Breast epithelium (tissue), 4 donors: ENCODE results near the gene RNLS. TPM values are rescaled to one million over a fixed set of nuclear protein-coding genes. Genes with fewer than 3 reads are reported as not detected.

ENCODE experiments used
- DNase-seq, 2 donors: peaks; one replicate each; pipeline ENCODE4 v3.0.0-alpha.2; 2019; ENCODE audit warnings: low spot score in 2 of 2
- H3K27ac ChIP-seq, 2 donors: fragments of 200-600 bp; sonication (generic) in 1 of 2; one replicate each; pipeline ENCODE4 v1.5.1; 2016 to 2019; ENCODE audit warnings: mild to moderate bottlenecking in 1 of 2
- H3K27me3 ChIP-seq, 2 donors: fragments of 200-600 bp; sonication (generic) in 1 of 2; one replicate each; pipeline versions ENCODE4 v1.5.1 to v1.6.0; 2017 to 2019; ENCODE audit warnings: control low read depth in 1 of 2, mild to moderate bottlenecking in 1 of 2
- H3K36me3 ChIP-seq: fragments of 200-600 bp; one replicate; pipeline ENCODE4 v1.5.1; 2019
- H3K4me1 ChIP-seq, 2 donors: fragments of 200-600 bp; sonication (generic); one replicate each; pipeline ENCODE4 v1.5.1; 2016 to 2019; ENCODE audit warnings: control low read depth in 1 of 2
- H3K4me3 ChIP-seq, 3 donors: fragments of 200-600 bp; sonication (generic); 1 replicate in 2 of 3; 2 replicates in 1 of 3; pipeline ENCODE4 v1.5.1; 2016 to 2019; ENCODE audit warnings: mild to moderate bottlenecking in 3 of 3, moderate library complexity in 2 of 3
- H3K9me3 ChIP-seq, 2 donors: fragments of 200-600 bp; sonication (generic) in 1 of 2; one replicate each; pipeline ENCODE4 v1.5.1; 2016 to 2019; ENCODE audit warnings: control low read depth in 1 of 2
- POLR2A ChIP-seq: fragments of 450-650 bp; IDR thresholded peaks from one replicate; pipeline ENCODE4 v1.6.1; 2016; ENCODE audit warnings: antibody characterized with exemption, mild to moderate bottlenecking, moderate library complexity
- POLR2AphosphoS5 ChIP-seq, 3 donors: sonication (generic); formaldehyde crosslinking; IDR thresholded peaks; one replicate each; pipeline ENCODE4 v1.6.1; 2017; ENCODE audit warnings: antibody characterized with exemption in 3 of 3
- intact Hi-C: fragments of 100-400 bp; cut with DNase I; formaldehyde crosslinking; loops from one replicate; pipeline ENCODE4 v1.15.1; 2023; ENCODE audit warnings: low total_unique reads
- total RNA-seq, 3 donors: library from RNA; depleted of rRNA; stranded (reverse); fragments of >200 nt; gene quantifications; one replicate each; pipeline ENCODE4 v1.1.0, GENCODE V29; 2016
- TF ChIP-seq, protein P1 (sequence below), 3 donors: fragments of 450-650 bp; IDR thresholded peaks; one replicate each; pipeline ENCODE4 v1.5.1; 2016 to 2017; ENCODE audit warnings: antibody characterized with exemption in 3 of 3, mild to moderate bottlenecking in 3 of 3, moderate library complexity in 3 of 3

The RNLS gene
- total RNA-seq, 3 donors from 2014 or later: 27.9 to 32.1 (median 29.1) TPM

DNA sequence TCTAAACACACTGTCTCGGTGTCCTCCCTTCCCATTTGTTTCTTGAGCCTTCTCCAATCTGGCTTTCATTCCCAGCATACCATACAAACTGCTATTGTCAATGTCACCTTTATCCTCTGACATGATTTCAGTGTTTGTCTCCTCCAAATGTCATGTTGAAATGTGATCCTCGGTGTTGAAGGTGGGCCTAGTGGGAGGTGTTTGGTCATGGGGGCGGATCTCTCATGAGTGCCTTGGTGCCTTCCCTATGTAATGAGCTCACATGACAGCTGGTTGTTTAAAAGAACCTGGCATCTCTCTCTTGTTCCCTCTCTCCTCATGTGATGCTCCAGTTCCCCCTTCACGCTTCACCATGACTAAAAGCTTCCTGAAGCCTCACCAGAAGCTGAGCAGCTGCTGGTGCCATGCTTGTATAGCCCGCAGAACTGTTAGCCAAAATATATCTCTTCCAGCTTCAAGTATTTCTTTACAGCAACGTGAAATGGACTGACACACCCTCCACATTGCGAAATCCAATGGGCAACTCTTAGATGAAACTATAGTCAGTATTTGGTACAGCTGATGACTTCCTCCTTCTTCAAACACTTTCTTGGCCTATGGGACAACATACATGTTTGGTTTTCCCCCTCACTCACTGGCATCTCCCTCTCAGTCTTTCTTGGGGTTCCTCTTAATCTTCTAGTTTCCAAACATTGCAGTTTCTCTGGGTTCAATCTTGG, 27.8 kb downstream of the RNLS start:
- no peaks in the 10 kb centered on the region for H3K27me3 ChIP-seq
- TF ChIP-seq POLR2A (no peak), POLR2AphosphoS5 (IDR thresholded peaks at IDR 0.05) (no peak)
- intact Hi-C loops: loop anchor here (10.0 kb wide), 1 partner anchor 1581 kb away; no protein-coding TSS in a partner anchor
- DNase-seq: no peak
- no peak overlapping the region for H3K27ac ChIP-seq
- H3K9me3 ChIP-seq: no peaks in the 10 kb centered on the region
- H3K4me1 ChIP-seq: no peaks in the 10 kb centered on the region
- H3K36me3 ChIP-seq: no peaks in the 10 kb centered on the region
- no peak overlapping the region for H3K4me3 ChIP-seq

- Histone ChIP-seq H3K9me3 (no peaks in the 10 kb centered on the region), H3K36me3 (no peaks in the 10 kb centered on the region), H3K27ac (no peak overlapping the region), H3K4me3 (no peak overlapping the region), H3K4me1 (no peaks in the 10 kb centered on the region), H3K27me3 (no peaks in the 10 kb centered on the region)
- peak in 1 of 2 donors; percentile 56 for DNase-seq
- intact Hi-C loops: loop anchor here (10.0 kb wide), 1 partner anchor 1578 kb away; no protein-coding TSS in a partner anchor
- TF ChIP-seq, protein P1, sequence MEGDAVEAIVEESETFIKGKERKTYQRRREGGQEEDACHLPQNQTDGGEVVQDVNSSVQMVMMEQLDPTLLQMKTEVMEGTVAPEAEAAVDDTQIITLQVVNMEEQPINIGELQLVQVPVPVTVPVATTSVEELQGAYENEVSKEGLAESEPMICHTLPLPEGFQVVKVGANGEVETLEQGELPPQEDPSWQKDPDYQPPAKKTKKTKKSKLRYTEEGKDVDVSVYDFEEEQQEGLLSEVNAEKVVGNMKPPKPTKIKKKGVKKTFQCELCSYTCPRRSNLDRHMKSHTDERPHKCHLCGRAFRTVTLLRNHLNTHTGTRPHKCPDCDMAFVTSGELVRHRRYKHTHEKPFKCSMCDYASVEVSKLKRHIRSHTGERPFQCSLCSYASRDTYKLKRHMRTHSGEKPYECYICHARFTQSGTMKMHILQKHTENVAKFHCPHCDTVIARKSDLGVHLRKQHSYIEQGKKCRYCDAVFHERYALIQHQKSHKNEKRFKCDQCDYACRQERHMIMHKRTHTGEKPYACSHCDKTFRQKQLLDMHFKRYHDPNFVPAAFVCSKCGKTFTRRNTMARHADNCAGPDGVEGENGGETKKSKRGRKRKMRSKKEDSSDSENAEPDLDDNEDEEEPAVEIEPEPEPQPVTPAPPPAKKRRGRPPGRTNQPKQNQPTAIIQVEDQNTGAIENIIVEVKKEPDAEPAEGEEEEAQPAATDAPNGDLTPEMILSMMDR (IDR thresholded peaks at IDR 0.05): peak; percentile 52 to 88 (median 80)
- TF ChIP-seq POLR2AphosphoS5 (IDR thresholded peaks at IDR 0.05): peak in 1 of 3 donors; percentile 48
- no peak for TF ChIP-seq POLR2A
Measured at GRCh38 chr10:88553116-88553752, 29.9 kb downstream of the RNLS start.

DNA sequence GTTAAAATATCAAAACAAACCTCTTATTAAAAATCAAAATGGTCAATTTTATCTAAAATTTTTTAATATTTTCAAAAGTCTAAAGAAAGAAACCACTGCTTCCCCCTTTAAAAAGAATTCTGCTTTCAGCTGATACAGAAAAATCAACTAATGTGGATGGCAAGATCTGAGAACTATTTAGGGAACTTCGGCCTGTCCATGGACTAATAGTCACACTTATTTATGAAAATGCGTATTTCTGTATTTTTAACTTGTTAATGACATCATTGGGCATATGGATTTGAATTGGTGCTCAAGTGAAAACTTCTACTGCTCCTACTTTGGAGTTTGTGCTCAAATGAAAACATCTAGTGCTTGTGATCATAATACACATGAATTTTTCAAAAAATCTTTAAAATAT, 31.9 kb downstream of the RNLS start:
- TF ChIP-seq POLR2A (no peak), POLR2AphosphoS5 (IDR thresholded peaks at IDR 0.05) (no peak)
- TF ChIP-seq, protein P1 (IDR thresholded peaks at IDR 0.05): no peak
- intact Hi-C loops: loop anchor here (10.0 kb wide), 1 partner anchor 1576 kb away; no protein-coding TSS in a partner anchor
- Histone ChIP-seq H3K4me1 (no peaks in the 10 kb centered on the region), H3K9me3 (no peaks in the 10 kb centered on the region), H3K27ac (no peak overlapping the region), H3K4me3 (no peak overlapping the region), H3K27me3 (no peaks in the 10 kb centered on the region), H3K36me3 (no peaks in the 10 kb centered on the region)
- DNase-seq: no peak

DNA sequence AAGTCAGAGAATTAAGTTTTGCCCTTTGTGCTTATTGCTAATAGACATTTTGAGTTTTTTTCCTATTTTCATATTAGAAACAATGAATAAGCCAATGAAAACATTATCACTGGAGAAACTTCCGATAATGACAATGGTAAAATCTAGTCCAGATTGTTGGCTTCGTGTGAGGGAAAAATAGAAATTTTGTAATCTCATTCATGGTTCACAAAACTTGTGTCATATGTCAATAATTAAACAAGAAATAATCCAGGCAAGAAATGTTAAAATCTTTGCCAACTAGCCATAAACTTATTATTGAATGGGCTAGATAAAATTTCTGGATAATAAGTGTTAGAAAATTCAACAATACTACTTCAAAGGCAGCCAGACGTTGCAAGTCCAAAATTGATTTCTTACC, 36.6 kb downstream of the RNLS start:
- H3K9me3 ChIP-seq: no peaks in the 10 kb centered on the region
- TF ChIP-seq, protein P1 (IDR thresholded peaks at IDR 0.05): no peak
- TF ChIP-seq POLR2A (no peak), POLR2AphosphoS5 (IDR thresholded peaks at IDR 0.05) (no peak)
- DNase-seq: no peak
- intact Hi-C loops: no loop called here
- H3K4me3 ChIP-seq: no peak overlapping the region
- H3K36me3 ChIP-seq: no peaks in the 10 kb centered on the region
- H3K27me3 ChIP-seq: no peaks in the 10 kb centered on the region
- H3K27ac ChIP-seq: no peak overlapping the region
- H3K4me1 ChIP-seq: no peaks in the 10 kb centered on the region

DNA sequence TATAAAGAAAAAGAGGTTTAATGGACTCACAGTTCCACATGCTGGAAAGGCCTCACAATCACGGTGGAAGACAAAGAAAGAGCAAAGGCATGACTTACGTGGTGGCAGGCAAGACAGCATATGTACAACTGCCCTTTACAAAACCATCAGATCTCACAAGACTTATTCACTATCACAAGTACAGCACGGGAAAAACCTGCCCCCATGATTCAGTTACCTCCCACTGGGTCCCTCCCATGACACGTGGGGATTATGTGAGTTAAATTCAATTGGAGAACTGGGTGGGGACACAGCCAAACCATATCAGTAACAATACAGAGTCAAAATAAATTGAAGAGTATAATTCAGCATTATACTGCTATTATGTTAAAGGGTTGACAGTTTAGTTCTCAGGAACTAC, 37.8 kb downstream of the RNLS start:
- TF ChIP-seq POLR2A (no peak), POLR2AphosphoS5 (IDR thresholded peaks at IDR 0.05) (no peak)
- TF ChIP-seq, protein P1 (IDR thresholded peaks at IDR 0.05): no peak
- Histone ChIP-seq H3K4me3 (no peak overlapping the region), H3K36me3 (no peaks in the 10 kb centered on the region), H3K9me3 (no peaks in the 10 kb centered on the region), H3K27ac (no peak overlapping the region), H3K27me3 (no peaks in the 10 kb centered on the region), H3K4me1 (no peaks in the 10 kb centered on the region)
- DNase-seq: no peak
- intact Hi-C loops: no loop called here
